K562 (cell line): ENCODE results near the gene KPNB1.

ENCODE experiments used
- ATF2 ChIP-seq: sonication (generic); formaldehyde crosslinking; IDR thresholded peaks from 2 replicates; pipeline ENCODE4 v1.8.1; 2022; ENCODE audit warnings: missing genetic modification reagents
- BCL6 ChIP-seq: fragments of 250-450 bp; sonication (Bioruptor Pico); IDR thresholded peaks from 2 replicates; pipeline ENCODE4 v1.4.0; 2020
- CTCF ChIP-seq, 3 experiments: IDR thresholded peaks in 2 of 3; conservative IDR thresholded peaks in 1 of 3; 2 replicates each; pipeline ENCODE4 v1.5.1; 2011 to 2012; ENCODE audit warnings: low read length in 3 of 3, mild to moderate bottlenecking in 3 of 3, control low read depth in 2 of 3, improper control_type of control experiment in 1 of 3, inconsistent platforms in 1 of 3, low read depth in 1 of 3, mixed read lengths in 1 of 3, moderate library complexity in 1 of 3; ENCODE audit not compliant: insufficient read depth in 2 of 3
- NFIC ChIP-seq: fragments of 450-650 bp; IDR thresholded peaks from 2 replicates; pipeline ENCODE4 v1.6.1; 2017; ENCODE audit warnings: mild to moderate bottlenecking, inconsistent platforms
- PTBP1 ChIP-seq: fragments of 200-400 bp; formaldehyde crosslinking; IDR thresholded peaks from 2 replicates; pipeline ENCODE4 v1.6.1; 2017; ENCODE audit warnings: low read depth, low read length
- RAD21 ChIP-seq, 2 experiments: fragments of 250-450 bp in 1 of 2; fragments of 450-650 bp in 1 of 2; sonication (Bioruptor Pico) in 1 of 2; formaldehyde crosslinking in 1 of 2; IDR thresholded peaks in 1 of 2; conservative IDR thresholded peaks in 1 of 2; 2 replicates each; pipeline versions ENCODE4 v1.4.0 to v1.8.0; 2020 to 2022; ENCODE audit warnings: mild to moderate bottlenecking in 2 of 2, moderate library complexity in 1 of 2
- SPI1 ChIP-seq: IDR thresholded peaks from 2 replicates; pipeline ENCODE4 v1.6.1; 2011; ENCODE audit warnings: low read depth, low read length, control low read depth, borderline replicate concordance
- SRSF1 ChIP-seq: fragments of 200-400 bp; formaldehyde crosslinking; IDR thresholded peaks from 2 replicates; pipeline ENCODE4 v1.6.1; 2017; ENCODE audit warnings: mild to moderate bottlenecking, low read depth, low read length, moderate library complexity
- TCFL5 ChIP-seq: fragments of 250-450 bp; sonication (Bioruptor Pico); conservative IDR thresholded peaks from 2 replicates; pipeline ENCODE4 v1.6.1; 2021; ENCODE audit warnings: mild to moderate bottlenecking, moderate library complexity, matching md5 sums
- UBTF ChIP-seq, 2 experiments: IDR thresholded peaks; 2 replicates each; pipeline ENCODE4 v1.6.1; 2012; ENCODE audit warnings: improper control_type of control experiment in 2 of 2, low read depth in 2 of 2, low read length in 2 of 2, borderline replicate concordance in 1 of 2
- ZNF280B ChIP-seq: fragments of 250-450 bp; sonication (Bioruptor Pico); IDR thresholded peaks from 2 replicates; pipeline ENCODE4 v1.5.1; 2021; ENCODE audit warnings: mild to moderate bottlenecking

GRCh38 chr17:47705536-47706530 is 56.1 kb downstream of the KPNB1 start:
- no peak for TF ChIP-seq SPI1
- no peak for TF ChIP-seq SRSF1
- TF ChIP-seq CTCF (IDR thresholded peaks at IDR 0.05 in 2 of 3, conservative IDR thresholded peaks at IDR 0.05 in 1 of 3; ENCODE audit: insufficient read depth in 2 of 3, low read depth in 1 of 3, low read length in 3 of 3): no peak
- TF ChIP-seq UBTF (IDR thresholded peaks at IDR 0.05; ENCODE audit: borderline replicate concordance in 1 of 2, low read depth in 2 of 2, low read length in 2 of 2): no peak
- TF ChIP-seq ATF2 (CRISPR knock-in tag): no peak
- no peak for TF ChIP-seq BCL6 (CRISPR knock-in tag)
- TF ChIP-seq RAD21 (CRISPR knock-in tag; conservative IDR thresholded peaks at IDR 0.05 in 1 of 2, IDR thresholded peaks at IDR 0.05 in 1 of 2): no peak
- no peak for TF ChIP-seq TCFL5 (CRISPR knock-in tag)
- no peak for TF ChIP-seq ZNF280B (CRISPR knock-in tag)
- no peak for TF ChIP-seq PTBP1
- no peak for TF ChIP-seq NFIC
